Stomach (tissue), 4 donors: ENCODE measurements around the gene ZNF619.

Experiments
- EP300 ChIP-seq: sonication (generic); formaldehyde crosslinking; IDR thresholded peaks from one replicate; pipeline ENCODE4 v1.6.1; 2017; ENCODE audit warnings: antibody characterized with exemption
- POLR2A ChIP-seq, 4 donors: fragments of 450-650 bp; IDR thresholded peaks; one replicate each; pipeline ENCODE4 v1.6.1; 2016; ENCODE audit warnings: antibody characterized with exemption in 4 of 4, control low read depth in 2 of 4, mild to moderate bottlenecking in 1 of 4, moderate library complexity in 1 of 4
- POLR2AphosphoS5 ChIP-seq, 3 donors: sonication (generic); formaldehyde crosslinking; IDR thresholded peaks; one replicate each; pipeline ENCODE4 v1.6.1; 2016; ENCODE audit warnings: antibody characterized with exemption in 3 of 3
- TF ChIP-seq, protein P1 (sequence below), 7 experiments: fragments of 450-650 bp in 4 of 7; fragments of 200-600 bp in 3 of 7; sonication (generic) in 3 of 7; IDR thresholded peaks; one replicate each; pipeline ENCODE4 v1.5.1; 2016 to 2019; ENCODE audit warnings: antibody characterized with exemption in 7 of 7, control low read depth in 2 of 7, mild to moderate bottlenecking in 1 of 7

DNA sequence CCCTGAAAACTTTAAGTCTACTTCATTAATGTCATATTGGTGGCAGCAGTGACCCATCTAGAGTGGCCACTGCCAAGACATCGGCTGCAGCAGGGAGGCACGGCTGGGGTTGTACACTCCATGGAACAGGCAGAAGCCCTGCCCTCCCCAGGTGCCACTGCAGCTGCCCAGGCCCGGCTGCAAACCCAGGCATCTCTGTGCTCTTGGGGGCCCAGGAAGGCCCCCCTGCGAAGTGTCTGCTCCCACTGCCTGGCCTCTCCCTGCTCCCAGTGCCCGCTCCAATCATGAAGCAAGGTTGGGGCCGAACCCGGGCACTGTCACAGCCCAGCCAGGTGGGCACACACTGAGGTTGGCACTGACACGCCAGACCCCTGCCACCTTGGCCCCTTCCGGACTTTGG lies 31.9 kb upstream of the ZNF619 start:
- TF ChIP-seq, protein P1, sequence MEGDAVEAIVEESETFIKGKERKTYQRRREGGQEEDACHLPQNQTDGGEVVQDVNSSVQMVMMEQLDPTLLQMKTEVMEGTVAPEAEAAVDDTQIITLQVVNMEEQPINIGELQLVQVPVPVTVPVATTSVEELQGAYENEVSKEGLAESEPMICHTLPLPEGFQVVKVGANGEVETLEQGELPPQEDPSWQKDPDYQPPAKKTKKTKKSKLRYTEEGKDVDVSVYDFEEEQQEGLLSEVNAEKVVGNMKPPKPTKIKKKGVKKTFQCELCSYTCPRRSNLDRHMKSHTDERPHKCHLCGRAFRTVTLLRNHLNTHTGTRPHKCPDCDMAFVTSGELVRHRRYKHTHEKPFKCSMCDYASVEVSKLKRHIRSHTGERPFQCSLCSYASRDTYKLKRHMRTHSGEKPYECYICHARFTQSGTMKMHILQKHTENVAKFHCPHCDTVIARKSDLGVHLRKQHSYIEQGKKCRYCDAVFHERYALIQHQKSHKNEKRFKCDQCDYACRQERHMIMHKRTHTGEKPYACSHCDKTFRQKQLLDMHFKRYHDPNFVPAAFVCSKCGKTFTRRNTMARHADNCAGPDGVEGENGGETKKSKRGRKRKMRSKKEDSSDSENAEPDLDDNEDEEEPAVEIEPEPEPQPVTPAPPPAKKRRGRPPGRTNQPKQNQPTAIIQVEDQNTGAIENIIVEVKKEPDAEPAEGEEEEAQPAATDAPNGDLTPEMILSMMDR (IDR thresholded peaks at IDR 0.05) = no peak
- TF ChIP-seq POLR2A (IDR thresholded peaks at IDR 0.05) (no peak), POLR2AphosphoS5 (IDR thresholded peaks at IDR 0.05) (no peak), EP300 (no peak)
